Stomach (tissue), 4 donors: ENCODE results near the gene PTGDR.

Source experiments
- CTCF ChIP-seq, 7 experiments: fragments of 450-650 bp in 4 of 7; fragments of 200-600 bp in 3 of 7; sonication (generic) in 3 of 7; IDR thresholded peaks; one replicate each; pipeline ENCODE4 v1.5.1; 2016 to 2019; ENCODE audit warnings: antibody characterized with exemption in 7 of 7, control low read depth in 2 of 7, mild to moderate bottlenecking in 1 of 7
- EP300 ChIP-seq: sonication (generic); formaldehyde crosslinking; IDR thresholded peaks from one replicate; pipeline ENCODE4 v1.6.1; 2017; ENCODE audit warnings: antibody characterized with exemption
- POLR2A ChIP-seq, 4 donors: fragments of 450-650 bp; IDR thresholded peaks; one replicate each; pipeline ENCODE4 v1.6.1; 2016; ENCODE audit warnings: antibody characterized with exemption in 4 of 4, control low read depth in 2 of 4, mild to moderate bottlenecking in 1 of 4, moderate library complexity in 1 of 4
- POLR2AphosphoS5 ChIP-seq, 3 donors: sonication (generic); formaldehyde crosslinking; IDR thresholded peaks; one replicate each; pipeline ENCODE4 v1.6.1; 2016; ENCODE audit warnings: antibody characterized with exemption in 3 of 3

- no peak for TF ChIP-seq CTCF (IDR thresholded peaks at IDR 0.05)
- TF ChIP-seq POLR2A (IDR thresholded peaks at IDR 0.05), result no peak
- TF ChIP-seq POLR2AphosphoS5 (IDR thresholded peaks at IDR 0.05), result no peak
- TF ChIP-seq EP300, result no peak
Measured at GRCh38 chr14:52269982-52270381, 2.5 kb downstream of the PTGDR start.
